ENCODE data around the gene MEP1A. TPM values are rescaled to one million over a fixed set of nuclear protein-coding genes. Genes with fewer than 3 reads are reported as not detected.
"Not testable (repeated sequence)": the region's sequence is repeated elsewhere in the genome, so short reads cannot be mapped to it uniquely, and the experiment has no call there.

MEP1A gene
- total RNA-seq, 4 donors from 2014 or later, result not detected

DNA sequence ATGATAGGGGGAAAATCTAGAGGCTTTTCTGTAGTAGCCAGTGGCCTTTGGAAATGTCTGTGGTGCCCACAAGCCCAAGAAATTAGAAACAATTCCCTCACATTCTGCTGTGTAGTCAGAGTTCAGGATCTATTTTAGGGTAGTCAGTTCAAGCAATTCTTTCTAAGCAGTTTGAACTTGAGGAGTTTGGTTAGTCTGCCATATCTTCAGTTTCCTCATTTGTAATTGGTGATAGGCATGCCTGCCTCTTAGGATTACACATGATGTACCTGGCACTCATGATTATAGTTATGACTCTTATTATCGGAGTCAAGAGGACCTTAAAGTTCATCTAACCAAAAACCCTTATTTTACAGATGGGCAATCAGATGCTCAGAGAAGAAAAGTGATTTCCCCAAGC lies 21.2 kb upstream of the MEP1A start:
- Histone ChIP-seq H3K27me3 (no peaks in the 10 kb centered on the region), H3K36me3 (no peaks in the 10 kb centered on the region), H3K4me1 (no peaks in the 10 kb centered on the region), H3K27ac (no peak overlapping the region), H3K9me3 (peaks cover 0 to 8% (median 0%) of the 10 kb centered on the region in 3 donors), H3K4me3 (no peak overlapping the region)
- no peak for ATAC-seq
- TF ChIP-seq EP300 (IDR thresholded peaks at IDR 0.05) (no peak), POLR2AphosphoS5 (IDR thresholded peaks at IDR 0.05) (no peak), POLR2A (IDR thresholded peaks at IDR 0.05) (no peak)
- TF ChIP-seq, protein P1, sequence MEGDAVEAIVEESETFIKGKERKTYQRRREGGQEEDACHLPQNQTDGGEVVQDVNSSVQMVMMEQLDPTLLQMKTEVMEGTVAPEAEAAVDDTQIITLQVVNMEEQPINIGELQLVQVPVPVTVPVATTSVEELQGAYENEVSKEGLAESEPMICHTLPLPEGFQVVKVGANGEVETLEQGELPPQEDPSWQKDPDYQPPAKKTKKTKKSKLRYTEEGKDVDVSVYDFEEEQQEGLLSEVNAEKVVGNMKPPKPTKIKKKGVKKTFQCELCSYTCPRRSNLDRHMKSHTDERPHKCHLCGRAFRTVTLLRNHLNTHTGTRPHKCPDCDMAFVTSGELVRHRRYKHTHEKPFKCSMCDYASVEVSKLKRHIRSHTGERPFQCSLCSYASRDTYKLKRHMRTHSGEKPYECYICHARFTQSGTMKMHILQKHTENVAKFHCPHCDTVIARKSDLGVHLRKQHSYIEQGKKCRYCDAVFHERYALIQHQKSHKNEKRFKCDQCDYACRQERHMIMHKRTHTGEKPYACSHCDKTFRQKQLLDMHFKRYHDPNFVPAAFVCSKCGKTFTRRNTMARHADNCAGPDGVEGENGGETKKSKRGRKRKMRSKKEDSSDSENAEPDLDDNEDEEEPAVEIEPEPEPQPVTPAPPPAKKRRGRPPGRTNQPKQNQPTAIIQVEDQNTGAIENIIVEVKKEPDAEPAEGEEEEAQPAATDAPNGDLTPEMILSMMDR (IDR thresholded peaks at IDR 0.05), result no peak
- WGBS, 2 donors (ENCODE audit: low coverage in 1 of 2), result 100% methylated on average over 1 of the region's 1 CpG

DNA sequence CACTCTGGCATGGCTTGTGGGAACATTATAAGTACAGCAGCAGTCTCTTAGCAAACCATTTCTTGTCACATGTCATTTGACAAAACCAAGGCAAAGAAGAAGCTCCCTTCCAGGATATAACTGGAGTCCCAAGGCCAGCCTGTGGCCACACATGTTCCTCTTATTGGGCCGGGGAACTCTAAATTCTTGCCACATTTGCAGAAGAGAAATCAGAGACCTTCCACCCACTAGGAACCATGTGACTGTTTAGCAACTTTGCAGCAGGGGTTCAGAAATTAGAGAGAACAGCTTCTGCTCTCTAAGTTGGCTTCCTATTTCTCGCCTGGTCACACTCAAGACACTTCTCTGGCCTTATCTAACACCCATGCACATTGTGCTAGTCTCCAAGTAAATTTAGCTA lies 20.4 kb upstream of the MEP1A start:
- H3K4me3 ChIP-seq, result no peak overlapping the region
- H3K27me3 ChIP-seq, result no peaks in the 10 kb centered on the region

DNA sequence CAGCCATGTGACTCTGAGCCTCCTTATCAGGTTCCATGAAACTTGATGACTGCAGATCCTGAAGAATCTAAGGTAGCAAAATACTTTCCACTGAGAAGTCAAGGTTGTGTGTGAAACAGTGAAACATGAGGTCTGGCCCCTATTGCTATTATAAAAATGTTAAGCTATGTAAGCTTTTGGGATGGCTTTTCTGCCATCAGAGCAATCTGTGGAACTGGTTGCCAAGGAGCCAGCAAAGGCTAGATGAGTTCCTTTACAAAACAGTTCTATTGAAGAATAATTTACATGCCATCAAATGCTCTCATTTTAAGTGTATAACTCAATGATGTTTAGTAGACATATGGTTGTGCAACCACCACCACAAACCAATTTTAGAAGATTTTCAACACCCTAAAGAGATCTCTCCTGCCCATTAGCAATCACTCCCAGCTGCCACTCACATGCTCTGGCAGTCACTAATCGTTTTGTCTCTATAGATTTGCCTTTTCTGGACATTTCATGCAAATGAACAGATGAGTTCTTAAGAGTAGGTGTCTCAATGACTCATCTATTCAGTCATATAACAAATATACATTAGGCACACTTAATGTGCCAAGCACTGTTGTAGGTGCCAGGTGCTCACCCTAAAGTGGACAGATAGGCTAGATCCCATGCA lies 19.9 kb upstream of the MEP1A start:
- WGBS, 2 donors (ENCODE audit: low coverage in 1 of 2), result 46 to 75% methylated on average over 1 of the region's 1 CpG
- no peak for ATAC-seq

More for the DNA sequence above, 20.4 kb upstream of the MEP1A start:
- no peaks in the 10 kb centered on the region for H3K36me3 ChIP-seq
- TF ChIP-seq, protein P1 (IDR thresholded peaks at IDR 0.05), result no peak
- no peak for TF ChIP-seq POLR2AphosphoS5 (IDR thresholded peaks at IDR 0.05)
- TF ChIP-seq EP300 (IDR thresholded peaks at IDR 0.05), result no peak
- TF ChIP-seq POLR2A (IDR thresholded peaks at IDR 0.05), result no peak
- peaks cover 0 to under 1% (median 0%) of the 10 kb centered on the region in 3 donors for H3K9me3 ChIP-seq
- H3K4me1 ChIP-seq, result no peaks in the 10 kb centered on the region
- ATAC-seq, result peak; percentile 75
- 75 to 92% methylated on average over 2 of the region's 2 CpGs for WGBS, 2 donors (ENCODE audit: low coverage in 1 of 2)
- peak overlapping the region in 1 of 4 donors; percentile 7 for H3K27ac ChIP-seq

DNA sequence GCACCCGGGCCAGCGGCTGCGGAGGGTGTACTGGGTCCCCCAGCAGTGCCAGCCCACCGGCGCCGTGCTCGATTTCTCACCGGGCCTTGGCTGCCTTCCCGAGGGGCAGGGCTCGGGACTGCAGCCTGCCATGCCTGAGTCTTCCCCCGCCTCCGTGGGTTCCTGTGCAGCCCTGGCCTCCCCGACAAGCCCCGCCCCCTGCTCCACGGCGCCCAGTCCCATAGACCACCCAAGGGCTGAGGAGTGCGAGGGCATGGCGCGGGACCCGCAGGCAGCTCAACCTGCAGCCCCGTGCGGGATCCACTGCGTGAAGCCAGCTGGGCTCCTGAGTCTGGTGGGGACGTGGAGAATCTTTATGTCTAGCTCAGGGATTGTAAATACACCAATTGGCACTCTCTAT lies 18.5 kb upstream of the MEP1A start:
- ATAC-seq, H3K4me1 ChIP-seq, H3K36me3 ChIP-seq, H3K27ac ChIP-seq, H3K9me3 ChIP-seq, H3K27me3 ChIP-seq, H3K4me3 ChIP-seq: not testable (repeated sequence)
- no CpG with 5 or more reads among the region's 24 CpGs for WGBS, 2 donors (ENCODE audit: low coverage in 1 of 2)

More for the DNA sequence above, 19.9 kb upstream of the MEP1A start:
- Histone ChIP-seq H3K27me3 (no peaks in the 10 kb centered on the region), H3K27ac (no peak overlapping the region), H3K36me3 (no peaks in the 10 kb centered on the region), H3K9me3 (no peaks in the 10 kb centered on the region), H3K4me3 (no peak overlapping the region), H3K4me1 (no peaks in the 10 kb centered on the region)
- no peak for TF ChIP-seq EP300 (IDR thresholded peaks at IDR 0.05)
- no peak for TF ChIP-seq POLR2AphosphoS5 (IDR thresholded peaks at IDR 0.05)
- no peak for TF ChIP-seq POLR2A (IDR thresholded peaks at IDR 0.05)
- TF ChIP-seq, protein P1 (IDR thresholded peaks at IDR 0.05), result no peak

DNA sequence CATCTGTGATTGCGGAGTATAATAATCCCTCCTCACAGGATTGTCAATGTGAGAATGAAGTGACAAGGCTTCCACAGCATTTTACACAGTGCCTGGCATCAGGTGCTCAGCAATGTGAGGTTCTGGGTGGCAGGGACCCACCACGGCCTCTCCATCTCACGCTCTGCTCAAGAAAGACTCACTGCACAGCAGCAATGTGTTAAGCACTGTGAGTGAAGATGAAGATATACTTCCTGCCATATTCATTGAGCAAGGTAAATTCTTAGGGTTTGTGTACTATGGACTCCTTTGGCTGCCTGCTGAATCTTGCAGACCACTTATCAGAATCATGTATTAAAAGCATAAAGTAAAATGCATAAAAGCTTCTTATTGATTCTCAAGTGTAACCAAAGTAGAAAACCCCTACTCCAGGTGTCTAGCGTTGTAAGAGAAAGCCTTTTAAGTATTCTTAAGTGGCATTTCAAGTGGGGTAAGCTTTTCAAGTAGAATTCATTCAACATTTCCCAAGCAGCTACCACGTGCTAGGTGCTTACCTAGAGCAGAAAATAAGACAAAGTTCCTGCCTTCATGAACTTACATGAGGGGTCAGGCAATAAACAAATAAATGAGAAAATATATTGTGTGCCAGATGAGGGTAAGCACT lies 17.0 kb upstream of the MEP1A start:
- no peaks in the 10 kb centered on the region for H3K36me3 ChIP-seq
- H3K27ac ChIP-seq, result no peak overlapping the region
- H3K27me3 ChIP-seq, result no peaks in the 10 kb centered on the region
- 76 to 83% methylated on average over 3 of the region's 5 CpGs for WGBS, 2 donors (ENCODE audit: low coverage in 1 of 2)
- no peak overlapping the region for H3K4me3 ChIP-seq
- no peaks in the 10 kb centered on the region for H3K4me1 ChIP-seq
- no peaks in the 10 kb centered on the region for H3K9me3 ChIP-seq
- TF ChIP-seq, protein P1 (IDR thresholded peaks at IDR 0.05), result no peak
- no peak for TF ChIP-seq POLR2A (IDR thresholded peaks at IDR 0.05)
- ATAC-seq, result no peak

Measured in gastroesophageal sphincter (tissue), 4 donors.